K562 (cell line): ENCODE measurements around the gene COQ8A. TPM values are rescaled to one million over a fixed set of nuclear protein-coding genes. Genes with fewer than 3 reads are reported as not detected.

Experiments used
- ATAC-seq: fragments of 200-7000 bp; cut with Tn5 transposase; 3 replicates; pipeline ENCODE4 v1.9.1; 2020; ENCODE audit warnings: moderate library complexity
- BruUV-seq: library from RNA; stranded (reverse); fragments of 400-500 nt; replicated peaks from 2 replicates; lab custom pipeline; 2021; lab: Mats Ljungman, UMichigan
- CTCF ChIA-PET: fragments of 300-600 bp; formaldehyde crosslinking; extraction: SDS; loops from one replicate; lab custom pipeline; 2021; ENCODE audit warnings: low intra/inter-chr PET ratio; lab: Yijun Ruan, JAX
- POLR2A ChIA-PET: fragments of 300-600, 350-650 bp; sonication (Branson Sonifier 250); formaldehyde crosslinking; extraction: SDS; loops from one replicate; lab custom pipeline; 2021; ENCODE audit warnings: antibody characterized with exemption, inconsistent platforms; lab: Yijun Ruan, JAX
- DNase-seq, 4 experiments: peaks; one replicate each; pipeline versions ENCODE4 v3.0.0 to v3.0.0-alpha.2; 2011 to 2018; ENCODE audit warnings: low spot score in 3 of 4, mixed read lengths in 3 of 4; ENCODE audit errors: extremely low read depth in 1 of 4
- FAIRE-seq: peaks from 2 replicates; lab custom pipeline; 2011; peaks lifted over from hg19 to GRCh38; lab: Jason Lieb, UNC
- H2AFZ ChIP-seq: 2 replicates; pipeline ENCODE4 v1.6.0; 2011; ENCODE audit warnings: low read depth, low read length, control low read depth, inconsistent platforms
- H3K27ac ChIP-seq: fragments of 200-600 bp; 3 replicates; pipeline ENCODE4 v1.8.0; 2011; ENCODE audit warnings: low read depth, mild to moderate bottlenecking, control low read depth, inconsistent platforms, low read length, moderate library complexity, mixed read lengths; ENCODE audit errors: extremely low read depth
- H3K27me3 ChIP-seq, 2 experiments: fragments of 300-600 bp in 1 of 2; 2 replicates in 1 of 2; 3 replicates in 1 of 2; pipeline versions ENCODE4 v1.6.0 to v1.8.0; 2011; ENCODE audit warnings: inconsistent platforms in 2 of 2, low read length in 2 of 2, mild to moderate bottlenecking in 1 of 2, mixed read lengths in 1 of 2, moderate library complexity in 1 of 2; ENCODE audit not compliant: control insufficient read depth in 2 of 2, insufficient read depth in 2 of 2
- H3K36me3 ChIP-seq: fragments of 300-600 bp; 3 replicates; pipeline ENCODE4 v1.8.0; 2011; ENCODE audit warnings: mild to moderate bottlenecking, low read length, inconsistent platforms; ENCODE audit not compliant: control insufficient read depth, insufficient read depth
- H3K4me1 ChIP-seq, 2 experiments: fragments of 200-600 bp in 1 of 2; replicated peaks in 1 of 2; 2 replicates in 1 of 2; 3 replicates in 1 of 2; pipeline versions ENCODE4 v1.5.1 to v1.8.0; 2011; ENCODE audit warnings: inconsistent platforms in 2 of 2, low read length in 2 of 2, mild to moderate bottlenecking in 1 of 2, mixed read lengths in 1 of 2, moderate library complexity in 1 of 2; ENCODE audit not compliant: control insufficient read depth in 2 of 2, insufficient read depth in 2 of 2
- H3K4me2 ChIP-seq: 2 replicates; pipeline ENCODE4 v1.6.1; 2011; ENCODE audit warnings: low read length, control low read depth, inconsistent platforms, mixed read lengths; ENCODE audit not compliant: insufficient read depth
- H3K4me3 ChIP-seq: fragments of 200-600 bp; sonication (generic), shearing (Covaris generic); 2 replicates; pipeline ENCODE4 v1.5.1; 2016; ENCODE audit warnings: control low read depth, inconsistent platforms
- H3K79me2 ChIP-seq: fragments of 200-600 bp; 3 replicates; pipeline ENCODE4 v1.8.0; 2011; ENCODE audit warnings: low read length, inconsistent platforms; ENCODE audit not compliant: control insufficient read depth, insufficient read depth
- H3K9ac ChIP-seq, 2 experiments: 2 replicates each; pipeline versions ENCODE4 v1.6.0 to v1.6.1; 2011; ENCODE audit warnings: low read depth in 2 of 2, low read length in 2 of 2, control low read depth in 1 of 2, inconsistent platforms in 1 of 2, mild to moderate bottlenecking in 1 of 2, mixed read lengths in 1 of 2; ENCODE audit not compliant: insufficient read depth in 1 of 2
- H3K9me1 ChIP-seq: one replicate; pipeline ENCODE4 v1.6.0; 2011; ENCODE audit warnings: inconsistent platforms, mild to moderate bottlenecking, low read length, moderate library complexity; ENCODE audit not compliant: control insufficient read depth, insufficient read depth
- H3K9me3 ChIP-seq: replicated peaks from 2 replicates; pipeline ENCODE4 v1.5.1; 2011; ENCODE audit warnings: low read depth, low read length, inconsistent platforms; ENCODE audit not compliant: control insufficient read depth, insufficient read depth
- H4K20me1 ChIP-seq: replicated peaks from 2 replicates; pipeline ENCODE4 v1.6.1; 2011; ENCODE audit warnings: low read length, inconsistent platforms, mixed read lengths; ENCODE audit not compliant: control insufficient read depth, insufficient read depth
- ARID1B ChIP-seq: fragments of 450-650 bp; IDR thresholded peaks from 2 replicates; pipeline ENCODE4 v1.6.1; 2016; ENCODE audit warnings: antibody characterized with exemption, mild to moderate bottlenecking, inconsistent platforms
- ARID4B ChIP-seq: sonication (generic); formaldehyde crosslinking; IDR thresholded peaks from 2 replicates; pipeline ENCODE4 v1.8.0; 2022; ENCODE audit warnings: mild to moderate bottlenecking, missing genetic modification reagents
- CHAMP1 ChIP-seq: fragments of 450-650 bp; IDR thresholded peaks from 2 replicates; pipeline ENCODE4 v1.6.1; 2016; ENCODE audit warnings: mild to moderate bottlenecking
- ETV5 ChIP-seq: sonication (generic); formaldehyde crosslinking; IDR thresholded peaks from 2 replicates; pipeline ENCODE4 v1.4.0; 2020; ENCODE audit warnings: low read depth, mild to moderate bottlenecking, missing genetic modification reagents
- HDAC6 ChIP-seq: IDR thresholded peaks from 2 replicates; pipeline ENCODE4 v1.6.1; 2012; ENCODE audit warnings: low read depth, mild to moderate bottlenecking, control low read depth, inconsistent platforms, low read length, moderate library complexity
- PCBP2 ChIP-seq: fragments of 200-400 bp; formaldehyde crosslinking; IDR thresholded peaks from 2 replicates; pipeline ENCODE4 v1.6.1; 2018; ENCODE audit warnings: low read length, low read depth, mild to moderate bottlenecking, moderate library complexity; ENCODE audit not compliant: poor library complexity, severe bottlenecking
- RBM25 ChIP-seq: fragments of 200-400 bp; formaldehyde crosslinking; IDR thresholded peaks from 2 replicates; pipeline ENCODE4 v1.6.1; 2018; ENCODE audit warnings: low read length, low read depth, moderate library complexity; ENCODE audit not compliant: severe bottlenecking
- RCOR1 ChIP-seq, 2 experiments: IDR thresholded peaks; 2 replicates each; pipeline ENCODE4 v1.6.1; 2012; ENCODE audit warnings: low read depth in 2 of 2, low read length in 2 of 2, borderline replicate concordance in 1 of 2, improper control_type of control experiment in 1 of 2
- ZNF668 ChIP-seq: fragments of 250-450 bp; sonication (Bioruptor Pico); IDR thresholded peaks from 2 replicates; pipeline ENCODE4 v1.8.0; 2022; ENCODE audit warnings: mild to moderate bottlenecking, inconsistent platforms
- WGBS: fragments of 100-300 bp; shearing (Covaris generic); methylation state at CpG from one replicate; pipeline ENCODE4 v1.1.6; 2016; ENCODE audit warnings: low coverage, mixed read lengths; ENCODE audit not compliant: insufficient coverage; ENCODE audit errors: missing lambda C conversion rate; 5-methylcytosine and 5-hydroxymethylcytosine counted together
- in situ Hi-C: fragments of 300-500 bp; cut with MboI; formaldehyde crosslinking; loops from 4 replicates; pipeline ENCODE4 v1.15.0; 2018; ENCODE audit warnings: inconsistent platforms, mixed read lengths
- intact Hi-C: fragments of 100-400 bp; cut with micrococcal nuclease; formaldehyde crosslinking; loops from 2 replicates; pipeline ENCODE4 v1.14.2; 2022
- polyA plus RNA-seq, 8 experiments: library from polyadenylated mRNA; depleted of rRNA in 4 of 8; stranded (reverse) in 5 of 8; unstranded in 3 of 8; fragments of >200 nt; fragmentation: Nextera tagmentation in 2 of 8; fragmentation: Illumina TruSeq in 1 of 8; extraction: Ambion mirVana in 2 of 8; extraction: Trizol in 1 of 8; gene quantifications; 2 replicates each; pipeline versions ENCODE4 v1.2.1 to v1.2.3, GENCODE V29; 2011 to 2014; ENCODE audit warnings: inconsistent platforms in 1 of 8, missing spikeins in 1 of 8
- total RNA-seq, 7 experiments: library from RNA; depleted of rRNA in 6 of 7; stranded (reverse); fragments of >200 nt in 6 of 7; fragmentation: Illumina TruSeq in 2 of 7; extraction: Trizol in 2 of 7; gene quantifications; 2 replicates each; pipeline versions ENCODE4 v1.2.1 to v1.2.3, GENCODE V29; 2011 to 2021; ENCODE audit warnings: low replicate concordance in 1 of 7

COQ8A gene
- total and polyA plus RNA-seq, 9 of the 15 experiments (the other 6 are each of a cell fraction or from before 2014, with no cell fraction given): 2.6 to 54.3 (median 32.4) TPM

GRCh38 chr1:226960944-226961765, 21.1 kb downstream of the COQ8A start (continued):
- TF ChIP-seq ARID1B (no peak), CHAMP1 (no peak), HDAC6 (no peak)
- TF ChIP-seq, all 486 proteins: peak for 4

GRCh38 chr1:226962421-226963391, 22.6 kb downstream of the COQ8A start:
- in situ Hi-C loops: no loop called here
- H3K79me2 ChIP-seq: peaks cover 19% of the 10 kb centered on the region
- H3K36me3 ChIP-seq: peaks cover 5% of the 10 kb centered on the region; the same call in 1 of the 3 replicates
- no peak overlapping the region for H3K4me3 ChIP-seq
- DNase-seq (no peak), FAIRE-seq (no peak), ATAC-seq (no peak; the same call in 2 of the 3 replicates)
- CTCF ChIA-PET: no interaction called here
- 0 out of 2 replicates have a peak, but pooled peaks cover 4% of the 10 kb centered on the region for H3K9me3 ChIP-seq
- 80% methylated on average over 28 of the region's 28 CpGs for WGBS
- H3K9ac ChIP-seq: peak overlapping the region in 1 of 2 experiments; percentile 60; a peak in 1 of 4 replicates
- H2AFZ ChIP-seq: no peak overlapping the region
- H3K27me3 ChIP-seq: no peaks in the 10 kb centered on the region
- no TSS peak for BruUV-seq
- H3K27ac ChIP-seq: no peak overlapping the region
- no peaks in the 10 kb centered on the region for H4K20me1 ChIP-seq
- no peak overlapping the region for H3K4me2 ChIP-seq
- POLR2A ChIA-PET: interaction anchor here (0.6 to 1.6 kb wide), 3 partner anchors 14 to 22 kb away, joined by 3 to 4 read pairs (median 3); no protein-coding TSS in a partner anchor
- intact Hi-C loops: no loop called here
- H3K4me1 ChIP-seq: peaks cover 0 to 25% of the 10 kb centered on the region in 2 experiments; a peak in 3 of 5 replicates
- H3K9me1 ChIP-seq: no peaks in the 10 kb centered on the region
- TF ChIP-seq ARID4B (no peak), ZNF668 (CRISPR knock-in tag) (no peak), ETV5 (CRISPR knock-in tag) (no peak), RBM25 (peak; percentile 79), RCOR1 (IDR thresholded peaks at IDR 0.05; ENCODE audit: borderline replicate concordance in 1 of 2, low read depth in 2 of 2, low read length in 2 of 2) (peak in 1 of 2 experiments; percentile 21; a peak in 1 of 4 replicates), PCBP2 (no peak)
